HG02588 (cell line): ENCODE measurements around the gene TP53RK.

Source experiments
- ATAC-seq: cut with Tn5 transposase; IDR thresholded peaks from one replicate; pipeline ENCODE4 v1.9.1; 2021; ENCODE audit warnings: mild to moderate bottlenecking, moderate library complexity; ENCODE audit not compliant: unreplicated experiment

TP53RK gene

GRCh38 chr20:46666306-46666705, 22.9 kb downstream of the TP53RK start:
- no peak for ATAC-seq

- ATAC-seq: no peak
Observed at GRCh38 chr20:46665602-46666001, 23.6 kb downstream of the TP53RK start.

GRCh38 chr20:46663531-46663930, 25.7 kb downstream of the TP53RK start:
- no peak for ATAC-seq

- ATAC-seq: no peak
Observed at GRCh38 chr20:46661659-46662058, 27.6 kb downstream of the TP53RK start.

- ATAC-seq: no peak
Observed at GRCh38 chr20:46660487-46660886, 28.8 kb downstream of the TP53RK start.

GRCh38 chr20:46657618-46658017, 31.6 kb downstream of the TP53RK start:
- no peak for ATAC-seq

- no peak for ATAC-seq
Observed at GRCh38 chr20:46657137-46657536, 32.1 kb downstream of the TP53RK start.

- ATAC-seq: no peak
Observed at GRCh38 chr20:46652699-46653098, 36.5 kb downstream of the TP53RK start.

- ATAC-seq: no peak
Observed at GRCh38 chr20:46651091-46651962, 37.9 kb downstream of the TP53RK start, which contains the start of gene SLC13A3. Gene SLC13A3 (minus strand): TSS chr20:46651459. CDS start chr20:46651421, 38 bp downstream.

- ATAC-seq: no peak
Observed at GRCh38 chr20:46650575-46651090, 38.6 kb downstream of the TP53RK start.

GRCh38 chr20:46649965-46650542, 39.2 kb downstream of the TP53RK start:
- ATAC-seq: no peak

GRCh38 chr20:46649650-46649949, 39.6 kb downstream of the TP53RK start:
- ATAC-seq: no peak

GRCh38 chr20:46648903-46649649, 40.2 kb downstream of the TP53RK start:
- no peak for ATAC-seq

- no peak for ATAC-seq
Observed at GRCh38 chr20:46647469-46647868, 41.8 kb downstream of the TP53RK start.

GRCh38 chr20:46646659-46647380, 42.4 kb downstream of the TP53RK start:
- ATAC-seq: no peak

- ATAC-seq: no peak
Observed at GRCh38 chr20:46646122-46646521, 43.1 kb downstream of the TP53RK start.

GRCh38 chr20:46644733-46645132, 44.5 kb downstream of the TP53RK start:
- no peak for ATAC-seq

- no peak for ATAC-seq
Observed at GRCh38 chr20:46644160-46644559, 45.1 kb downstream of the TP53RK start.

GRCh38 chr20:46642969-46643343, 46.3 kb downstream of the TP53RK start:
- no peak for ATAC-seq

- no peak for ATAC-seq
Observed at GRCh38 chr20:46642265-46642968, 46.8 kb downstream of the TP53RK start.
